SK-N-SH treated with all-trans-retinoic acid at 6 μM for 48 hours (cell line): ENCODE results near the gene ADAM17.

ENCODE experiments used
- BACH2 ChIP-seq: fragments of 250-450 bp; sonication (Bioruptor Pico); IDR thresholded peaks from 2 replicates; pipeline ENCODE4 v1.9.0; 2021; ENCODE audit warnings: mild to moderate bottlenecking, borderline replicate concordance
- ESRRG ChIP-seq: fragments of 250-450 bp; sonication (Bioruptor Pico); IDR thresholded peaks from 2 replicates; pipeline ENCODE4 v1.6.1; 2021; ENCODE audit warnings: mild to moderate bottlenecking
- GLIS3 ChIP-seq: fragments of 250-450 bp; sonication (Bioruptor Pico); IDR thresholded peaks from 2 replicates; pipeline ENCODE4 v1.5.0; 2020; ENCODE audit warnings: mild to moderate bottlenecking, moderate library complexity
- ISL1 ChIP-seq: fragments of 250-450 bp; sonication (Bioruptor Pico); IDR thresholded peaks from 2 replicates; pipeline ENCODE4 v2.1.2; 2022; ENCODE audit warnings: mild to moderate bottlenecking, moderate library complexity
- RARB ChIP-seq: fragments of 250-450 bp; sonication (Bioruptor Pico); IDR thresholded peaks from 2 replicates; pipeline ENCODE4 v1.8.0; 2021; ENCODE audit warnings: mild to moderate bottlenecking, moderate library complexity
- TOX ChIP-seq: fragments of 250-450 bp; sonication (Bioruptor Pico); IDR thresholded peaks from 2 replicates; pipeline ENCODE4 v1.8.0; 2021; ENCODE audit warnings: mild to moderate bottlenecking, moderate library complexity, borderline replicate concordance
- ZC3H10 ChIP-seq: fragments of 250-450 bp; sonication (Bioruptor Pico); IDR thresholded peaks from 2 replicates; pipeline ENCODE4 v1.5.1; 2021; ENCODE audit warnings: mild to moderate bottlenecking, moderate library complexity
- ZFP3 ChIP-seq: fragments of 250-450 bp; sonication (Bioruptor Pico); IDR thresholded peaks from 2 replicates; pipeline ENCODE4 v1.5.0; 2020; ENCODE audit warnings: mild to moderate bottlenecking, moderate library complexity
- ZFP30 ChIP-seq: fragments of 450-650 bp; formaldehyde crosslinking; IDR thresholded peaks from 2 replicates; pipeline ENCODE4 v1.5.0; 2022; ENCODE audit warnings: mild to moderate bottlenecking, moderate library complexity
- TF ChIP-seq, protein P1 (sequence below): fragments of 250-450 bp; sonication (Bioruptor Pico); IDR thresholded peaks from 2 replicates; pipeline ENCODE4 v1.5.1; 2020; ENCODE audit warnings: low read depth, mild to moderate bottlenecking, moderate library complexity

DNA sequence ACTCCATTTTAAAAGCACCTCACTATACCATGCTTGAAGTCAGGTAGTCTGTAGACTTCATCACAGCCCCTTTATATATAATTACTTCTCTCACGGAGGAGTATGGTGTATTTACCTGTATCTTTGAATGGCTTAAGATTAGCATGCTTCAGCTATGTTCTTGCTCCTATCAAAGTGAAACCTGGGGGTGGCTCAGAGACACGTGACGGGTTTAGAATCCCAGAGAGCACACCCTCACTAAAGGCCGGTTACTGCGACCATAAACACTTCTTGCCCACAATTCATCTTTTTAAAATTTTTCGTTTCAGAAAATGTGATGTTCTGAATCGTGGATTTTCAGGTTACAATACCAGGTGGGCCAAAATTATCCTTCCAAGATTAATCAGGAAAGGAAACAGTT, 77.7 kb downstream of the ADAM17 start:
- TF ChIP-seq GLIS3 (CRISPR knock-in tag), result no peak
- TF ChIP-seq ISL1 (CRISPR knock-in tag), result no peak
- TF ChIP-seq ZC3H10 (CRISPR knock-in tag), result no peak
- TF ChIP-seq ZFP3, result no peak
- no peak for TF ChIP-seq ZFP30 (CRISPR knock-in tag)
- TF ChIP-seq, protein P1, sequence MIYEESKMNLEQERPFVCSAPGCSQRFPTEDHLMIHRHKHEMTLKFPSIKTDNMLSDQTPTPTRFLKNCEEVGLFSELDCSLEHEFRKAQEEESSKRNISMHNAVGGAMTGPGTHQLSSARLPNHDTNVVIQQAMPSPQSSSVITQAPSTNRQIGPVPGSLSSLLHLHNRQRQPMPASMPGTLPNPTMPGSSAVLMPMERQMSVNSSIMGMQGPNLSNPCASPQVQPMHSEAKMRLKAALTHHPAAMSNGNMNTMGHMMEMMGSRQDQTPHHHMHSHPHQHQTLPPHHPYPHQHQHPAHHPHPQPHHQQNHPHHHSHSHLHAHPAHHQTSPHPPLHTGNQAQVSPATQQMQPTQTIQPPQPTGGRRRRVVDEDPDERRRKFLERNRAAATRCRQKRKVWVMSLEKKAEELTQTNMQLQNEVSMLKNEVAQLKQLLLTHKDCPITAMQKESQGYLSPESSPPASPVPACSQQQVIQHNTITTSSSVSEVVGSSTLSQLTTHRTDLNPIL (CRISPR knock-in tag), result no peak
- TF ChIP-seq TOX (CRISPR knock-in tag), result no peak
- TF ChIP-seq RARB, result no peak
- no peak for TF ChIP-seq ESRRG (CRISPR knock-in tag)
- TF ChIP-seq BACH2 (CRISPR knock-in tag), result no peak
